Suprapubic skin (tissue), 4 donors: ENCODE measurements around the gene PRKN.

Experiments used
- CTCF ChIP-seq, 2 donors: fragments of 200-600 bp in 1 of 2; fragments of 450-650 bp in 1 of 2; sonication (generic) in 1 of 2; IDR thresholded peaks; one replicate each; pipeline ENCODE4 v1.5.1; 2016 to 2019; ENCODE audit warnings: antibody characterized with exemption in 2 of 2, mild to moderate bottlenecking in 1 of 2, moderate library complexity in 1 of 2
- EP300 ChIP-seq: sonication (generic); formaldehyde crosslinking; IDR thresholded peaks from one replicate; pipeline ENCODE4 v1.6.1; 2017; ENCODE audit warnings: antibody characterized with exemption
- POLR2A ChIP-seq, 2 donors: fragments of 450-650 bp; IDR thresholded peaks; one replicate each; pipeline ENCODE4 v1.6.1; 2017; ENCODE audit warnings: antibody characterized with exemption in 2 of 2, mild to moderate bottlenecking in 2 of 2, moderate library complexity in 2 of 2
- POLR2AphosphoS5 ChIP-seq, 3 donors: sonication (generic); formaldehyde crosslinking; IDR thresholded peaks; one replicate each; pipeline ENCODE4 v1.6.1; 2017; ENCODE audit warnings: antibody characterized with exemption in 3 of 3

- TF ChIP-seq POLR2A (IDR thresholded peaks at IDR 0.05) (no peak), CTCF (IDR thresholded peaks at IDR 0.05) (no peak), POLR2AphosphoS5 (IDR thresholded peaks at IDR 0.05) (no peak), EP300 (no peak)
Observed at GRCh38 chr6:161396539-161396938, 1331.0 kb downstream of the PRKN start.
